Rectal smooth muscle tissue (tissue), 1 donor: Measurements from ENCODE around the gene APOBEC3B.
"Not testable (repeated sequence)": the region's sequence is repeated elsewhere in the genome, so short reads cannot be mapped to it uniquely, and the experiment has no call there.

ENCODE experiments used
- H3K27ac ChIP-seq: one replicate; pipeline ENCODE4 v1.7.0; 2013; ENCODE audit warnings: low read depth, low read length, inconsistent platforms
- H3K27me3 ChIP-seq: one replicate; pipeline ENCODE4 v1.7.0; 2013; ENCODE audit warnings: low read length; ENCODE audit not compliant: control insufficient read depth, insufficient read depth
- H3K36me3 ChIP-seq: one replicate; pipeline ENCODE4 v1.7.0; 2013; ENCODE audit warnings: low read length; ENCODE audit not compliant: control insufficient read depth, insufficient read depth
- H3K4me1 ChIP-seq: one replicate; pipeline ENCODE4 v1.7.0; 2013; ENCODE audit warnings: low read length; ENCODE audit not compliant: control insufficient read depth, insufficient read depth
- H3K4me3 ChIP-seq: one replicate; pipeline ENCODE4 v1.7.0; 2013; ENCODE audit warnings: low read length
- H3K9ac ChIP-seq: one replicate; pipeline ENCODE4 v1.7.0; 2013; ENCODE audit warnings: low read length

Gene APOBEC3B

GRCh38 chr22:38992871-38993371, 10.8 kb downstream of the APOBEC3B start:
- not testable (repeated sequence) for H3K36me3 ChIP-seq, H3K4me1 ChIP-seq, H3K27ac ChIP-seq, H3K4me3 ChIP-seq, H3K9ac ChIP-seq, H3K27me3 ChIP-seq

GRCh38 chr22:38996105-38996504, 14.0 kb downstream of the APOBEC3B start:
- Histone ChIP-seq H3K4me1 (no peaks in the 10 kb centered on the region), H3K27ac (no peak overlapping the region), H3K36me3 (no peaks in the 10 kb centered on the region), H3K9ac (no peak overlapping the region), H3K27me3 (peaks cover 3% of the 10 kb centered on the region), H3K4me3 (no peak overlapping the region)

GRCh38 chr22:38997518-38997917, 15.4 kb downstream of the APOBEC3B start:
- Histone ChIP-seq H3K27ac (no peak overlapping the region), H3K4me1 (no peaks in the 10 kb centered on the region), H3K9ac (no peak overlapping the region), H3K4me3 (no peak overlapping the region), H3K36me3 (no peaks in the 10 kb centered on the region), H3K27me3 (peaks cover 3% of the 10 kb centered on the region)

- Histone ChIP-seq H3K9ac (no peak overlapping the region), H3K4me3 (no peak overlapping the region), H3K27ac (no peak overlapping the region), H3K27me3 (no peaks in the 10 kb centered on the region), H3K4me1 (no peaks in the 10 kb centered on the region), H3K36me3 (no peaks in the 10 kb centered on the region)
These were observed 21.1 kb downstream of the APOBEC3B start for GRCh38 chr22:39003165-39003638.

- Histone ChIP-seq H3K4me1 (no peaks in the 10 kb centered on the region), H3K27me3 (no peaks in the 10 kb centered on the region), H3K36me3 (no peaks in the 10 kb centered on the region), H3K4me3 (no peak overlapping the region), H3K27ac (no peak overlapping the region), H3K9ac (no peak overlapping the region)
These were observed 25.0 kb downstream of the APOBEC3B start for GRCh38 chr22:39007177-39007576.

GRCh38 chr22:39008271-39008850, 26.2 kb downstream of the APOBEC3B start:
- not testable (repeated sequence) for H3K27ac ChIP-seq, H3K4me1 ChIP-seq, H3K36me3 ChIP-seq, H3K9ac ChIP-seq, H3K27me3 ChIP-seq, H3K4me3 ChIP-seq

- no peak overlapping the region for H3K9ac ChIP-seq
- no peaks in the 10 kb centered on the region for H3K4me1 ChIP-seq
- H3K4me3 ChIP-seq, result no peak overlapping the region
- no peaks in the 10 kb centered on the region for H3K36me3 ChIP-seq
- no peak overlapping the region for H3K27ac ChIP-seq
- H3K27me3 ChIP-seq, result no peaks in the 10 kb centered on the region
These were observed 28.8 kb downstream of the APOBEC3B start for GRCh38 chr22:39010946-39011345.

GRCh38 chr22:39012533-39013511, 30.7 kb downstream of the APOBEC3B start:
- no peaks in the 10 kb centered on the region for H3K36me3 ChIP-seq
- no peaks in the 10 kb centered on the region for H3K4me1 ChIP-seq
- H3K27me3 ChIP-seq, result no peaks in the 10 kb centered on the region
- H3K9ac ChIP-seq, result no peak overlapping the region
- H3K27ac ChIP-seq, result no peak overlapping the region
- H3K4me3 ChIP-seq, result no peak overlapping the region

GRCh38 chr22:39013561-39013941, 31.4 kb downstream of the APOBEC3B start:
- H3K27ac ChIP-seq, result peak overlapping the region; percentile 72
- H3K9ac ChIP-seq, H3K4me1 ChIP-seq, H3K27me3 ChIP-seq, H3K36me3 ChIP-seq: not testable (repeated sequence)
- H3K4me3 ChIP-seq, result peak overlapping the region; percentile 66

GRCh38 chr22:39013942-39014722, 32.0 kb downstream of the APOBEC3B start, which contains the start of gene APOBEC3C:
Gene APOBEC3C (plus strand): TSS chr22:39014257. CDS start chr22:39014363, 106 bp downstream.
- Histone ChIP-seq H3K4me3 (peak within 1 kb of the TSS; percentile 66), H3K9ac (no peak within 1 kb of the TSS), H3K4me1 (no peaks in the 10 kb centered on the region), H3K36me3 (peaks cover 2% of the 10 kb centered on the region), H3K27me3 (no peaks in the 10 kb centered on the region), H3K27ac (peak within 1 kb of the TSS; percentile 72)

- Histone ChIP-seq H3K4me3 (peak overlapping the region; percentile 66), H3K27ac (peak overlapping the region; percentile 72)
- not testable (repeated sequence) for H3K27me3 ChIP-seq, H3K9ac ChIP-seq, H3K4me1 ChIP-seq, H3K36me3 ChIP-seq
These were observed 32.6 kb downstream of the APOBEC3B start for GRCh38 chr22:39014723-39015121.

GRCh38 chr22:39016592-39016991, 34.4 kb downstream of the APOBEC3B start:
- no peaks in the 10 kb centered on the region for H3K4me1 ChIP-seq
- no peak overlapping the region for H3K4me3 ChIP-seq
- H3K27ac ChIP-seq, result no peak overlapping the region
- H3K27me3 ChIP-seq, result no peaks in the 10 kb centered on the region
- no peak overlapping the region for H3K9ac ChIP-seq
- peaks cover 2% of the 10 kb centered on the region for H3K36me3 ChIP-seq
